ENCODE data around the gene CAPZB. TPM values are rescaled to one million over a fixed set of nuclear protein-coding genes. Genes with fewer than 3 reads are reported as not detected.

Gene CAPZB
- polyA plus RNA-seq, 1 of the 3 experiments (the other 2 are of a cell fraction), result 122 TPM

GRCh38 chr1:19448491-19449439 is 36.6 kb downstream of the CAPZB start:
- Histone ChIP-seq H3K4me3 (ENCODE audit: low read depth in 2 of 2, low read length in 1 of 2) (peak overlapping the region; percentile 22 to 48), H3K79me2 (ENCODE audit: insufficient read depth) (peaks cover 78% of the 10 kb centered on the region), H3K27me3 (ENCODE audit: insufficient read depth) (no peaks in the 10 kb centered on the region), H3K9ac (peak overlapping the region; percentile 63), H2AFZ (ENCODE audit: low read depth) (no peak overlapping the region), H4K20me1 (ENCODE audit: insufficient read depth) (peaks cover 97% of the 10 kb centered on the region), H3K4me1 (ENCODE audit: control insufficient read depth in 1 of 2, insufficient read depth in 2 of 2, low read depth in 1 of 2, low read length in 1 of 2) (peaks cover 55 to 82% of the 10 kb centered on the region in 2 experiments), H3K9me2 (no peaks in the 10 kb centered on the region), H3K27ac (ENCODE audit: low read depth in 2 of 2, low read length in 1 of 2) (peak overlapping the region; percentile 96 to 99), H3K36me3 (replicated peaks in 1 of 2; ENCODE audit: control insufficient read depth in 1 of 2, insufficient read depth in 2 of 2, low read length in 1 of 2) (no peaks in the 10 kb centered on the region), H3K4me2 (peak overlapping the region; percentile 92), H3F3A (replicated peaks; ENCODE audit: insufficient read depth) (peaks cover 47% of the 10 kb centered on the region), H3K9me3 (no peaks in the 10 kb centered on the region)
- no peak for TF ChIP-seq SMC3 (IDR thresholded peaks at IDR 0.05; ENCODE audit: low read depth, low read length)
- peak; percentile 93 for TF ChIP-seq RCOR1 (IDR thresholded peaks at IDR 0.05; ENCODE audit: low read length)
- peak; percentile 84 for TF ChIP-seq NFIC (IDR thresholded peaks at IDR 0.05; ENCODE audit: borderline replicate concordance)
- TF ChIP-seq FOXJ3 (CRISPR knock-in tag; IDR thresholded peaks at IDR 0.05), result peak; percentile 100
- peak; percentile 56; the same call in 1 of the 2 replicates for TF ChIP-seq ZBTB33 (IDR thresholded peaks at IDR 0.05; ENCODE audit: borderline replicate concordance, low read depth)
- TF ChIP-seq FOSL2 (IDR thresholded peaks at IDR 0.05; ENCODE audit: borderline replicate concordance, low read depth), result peak; percentile 36; the same call in 1 of the 2 replicates
- no peak for TF ChIP-seq TAF1 (IDR thresholded peaks at IDR 0.05; ENCODE audit: borderline replicate concordance, low read depth, low read length)
- no peak for TF ChIP-seq USF2 (IDR thresholded peaks at IDR 0.05; ENCODE audit: borderline replicate concordance, low read depth, low read length)
- peak; percentile 100 for TF ChIP-seq TCF12 (IDR thresholded peaks at IDR 0.05)
- peak; percentile 69; the same call in 1 of the 2 replicates for TF ChIP-seq SIN3A (IDR thresholded peaks at IDR 0.05; ENCODE audit: borderline replicate concordance, low read depth, low read length)
- peak; percentile 53; the same call in 1 of the 2 replicates for TF ChIP-seq ELF1 (IDR thresholded peaks at IDR 0.05)
- TF ChIP-seq POLR2AphosphoS5 (IDR thresholded peaks at IDR 0.05; ENCODE audit: low read depth, low read length), result peak; percentile 95
- no peak for TF ChIP-seq EZH2phosphoT487 (IDR thresholded peaks at IDR 0.05; ENCODE audit: borderline replicate concordance, low read depth)
- peak; percentile 95 for TF ChIP-seq RXRA (IDR thresholded peaks at IDR 0.05; ENCODE audit: borderline replicate concordance, low read depth)
- TF ChIP-seq CHD2 (IDR thresholded peaks at IDR 0.05; ENCODE audit: low read length, partially characterized antibody), result peak; percentile 93
- peak; percentile 88 for TF ChIP-seq GATA2 (CRISPR knock-in tag; IDR thresholded peaks at IDR 0.05)
- TF ChIP-seq JUND (IDR thresholded peaks at IDR 0.05), result peak; percentile 72
- peak; percentile 19; the same call in 1 of the 2 replicates for TF ChIP-seq MEF2A (IDR thresholded peaks at IDR 0.05; ENCODE audit: borderline replicate concordance, low read depth)
- peak; percentile 94 for TF ChIP-seq MAX (IDR thresholded peaks at IDR 0.05; ENCODE audit: low read depth)
- no peak for TF ChIP-seq FOXM1 (IDR thresholded peaks at IDR 0.05; ENCODE audit: low read depth)
- TF ChIP-seq NRF1 (IDR thresholded peaks at IDR 0.05; ENCODE audit: low read depth, low read length), result no peak
- TF ChIP-seq EP300 (IDR thresholded peaks at IDR 0.05; ENCODE audit: borderline replicate concordance in 1 of 2, low read depth in 1 of 2, low read length in 1 of 2), result peak; percentile 74 to 92; a peak in 3 of 4 replicates
- TF ChIP-seq TEAD4 (IDR thresholded peaks at IDR 0.05; ENCODE audit: borderline replicate concordance, insufficient read depth), result peak; percentile 83
- TF ChIP-seq GABPA (IDR thresholded peaks at IDR 0.05; ENCODE audit: low read depth), result peak; percentile 58
- TF ChIP-seq PBX3 (IDR thresholded peaks at IDR 0.05), result peak; percentile 87
- peak; percentile 25; the same call in 1 of the 2 replicates for TF ChIP-seq MXI1 (IDR thresholded peaks at IDR 0.05; ENCODE audit: low read depth, low read length)
- POLR2A ChIA-PET, result interaction anchor here (0.6 to 1.9 kb wide), 4 partner anchors 9 to 197 kb away, joined by 3 to 9 read pairs (median 3); no protein-coding TSS in a partner anchor
- peak; percentile 89 for DNase-seq
- 5% methylated on average over 19 of the region's 19 CpGs for WGBS (ENCODE audit: low lambda C conversion rate)
- CTCF ChIA-PET, result interaction anchor here (0.7 to 2.3 kb wide), 16 partner anchors 11 to 256 kb away, joined by 3 to 12 read pairs (median 3); no protein-coding TSS in a partner anchor

Data from SK-N-SH (cell line).